IPS DF 4.7 (cell line): Measurements from ENCODE around the gene LSP1.
"Not testable (repeated sequence)": the region's sequence is repeated elsewhere in the genome, so short reads cannot be mapped to it uniquely, and the experiment has no call there.

Experiments
- DNase-seq: peaks from one replicate; pipeline ENCODE4 v3.0.0-alpha.2; 2013; ENCODE audit warnings: low spot score; ENCODE audit errors: extremely low read depth

The LSP1 gene

DNA sequence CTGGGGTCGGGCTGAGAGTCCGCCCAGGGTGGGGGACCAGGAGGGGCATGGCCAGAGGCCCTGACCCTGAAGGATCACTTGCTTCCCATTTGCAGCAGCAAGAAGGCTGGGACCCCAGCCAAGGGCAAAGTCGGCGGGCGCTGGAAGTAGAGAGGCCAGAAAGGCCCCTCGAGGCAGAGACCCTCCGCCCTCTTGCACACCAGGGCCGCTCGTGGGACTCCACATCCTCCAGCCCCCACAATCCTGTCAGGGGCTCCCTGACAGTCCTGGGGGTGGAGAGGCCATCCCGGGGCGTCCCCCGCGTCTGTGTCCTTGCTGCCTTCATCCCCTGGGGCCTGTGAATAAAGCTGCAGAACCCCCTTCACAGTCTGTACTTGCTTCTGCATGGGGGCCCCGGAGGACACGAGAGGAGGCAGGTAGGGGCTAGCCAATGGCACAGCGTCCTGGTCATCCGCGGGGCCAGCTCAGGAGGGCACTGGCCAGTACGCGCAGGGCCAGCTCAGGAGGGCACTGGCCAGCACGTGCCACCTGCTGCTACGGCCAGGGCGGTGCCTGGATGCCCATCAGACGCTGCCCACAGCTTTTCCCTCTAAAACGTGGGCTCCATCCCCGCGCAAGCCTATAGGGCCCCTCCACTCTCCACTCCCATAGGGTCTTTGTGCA, 85.6 kb downstream of the LSP1 start:
- no peak for DNase-seq

DNA sequence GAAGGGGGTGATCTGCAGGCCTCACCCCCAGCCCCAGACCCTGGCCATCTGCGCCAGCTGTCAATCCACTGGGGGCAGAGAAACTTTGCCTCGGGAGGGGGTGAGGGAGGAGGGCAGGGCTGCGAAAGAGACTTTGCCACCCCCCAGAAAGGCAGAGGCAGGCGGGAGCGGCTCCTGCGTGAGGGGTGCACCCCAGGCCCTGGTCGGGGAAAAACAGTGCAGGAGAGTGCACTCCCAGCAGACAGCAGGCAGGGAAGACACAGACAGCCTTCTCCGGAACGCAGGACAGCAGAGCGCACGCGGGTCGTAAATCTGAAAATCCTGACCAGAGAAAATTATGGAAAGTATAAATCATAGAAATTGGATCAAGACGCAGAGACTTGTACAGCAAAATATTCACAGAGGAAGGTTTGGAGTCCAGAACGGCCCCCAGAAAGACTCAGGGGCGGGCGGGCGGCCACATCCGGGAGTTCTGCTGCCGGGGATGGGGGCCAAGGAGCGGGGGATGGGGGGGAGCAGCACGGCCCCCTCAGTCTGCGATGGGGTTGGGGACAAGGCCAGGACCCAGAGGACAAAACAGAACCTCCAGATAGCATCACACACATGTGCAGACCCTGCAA, 86.2 kb downstream of the LSP1 start:
- no peak for DNase-seq

DNA sequence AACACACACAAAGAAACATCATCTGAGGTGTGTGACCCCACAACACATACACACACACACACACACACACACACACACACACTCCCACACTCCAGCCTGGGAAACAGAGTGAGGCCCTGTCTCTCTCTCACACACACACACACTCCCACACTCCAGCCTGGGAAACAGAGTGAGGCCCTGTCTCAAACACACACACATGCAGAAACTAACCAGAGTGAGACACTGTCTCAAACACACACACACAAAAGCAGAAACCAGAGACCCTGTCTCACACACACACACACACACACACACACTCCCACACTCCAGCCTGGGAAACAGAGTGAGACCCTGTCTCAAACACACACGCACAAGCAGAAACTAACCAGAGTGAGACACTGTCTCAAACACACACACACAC, 86.9 kb downstream of the LSP1 start:
- not testable (repeated sequence) for DNase-seq
